Transverse colon (tissue), 4 donors: ENCODE measurements around the gene RBM46.
A peak's percentile ranks its signal among the peaks of the same experiment; 100 is the strongest.

Source experiments
- CTCF ChIP-seq, 5 experiments: fragments of 200-600 bp in 3 of 5; fragments of 450-650 bp in 2 of 5; sonication (generic) in 3 of 5; IDR thresholded peaks; 1 replicate in 2 of 5; 2 replicates in 3 of 5; pipeline ENCODE4 v1.5.1; 2016 to 2017; ENCODE audit warnings: antibody characterized with exemption in 5 of 5, inconsistent platforms in 3 of 5, mild to moderate bottlenecking in 2 of 5, moderate library complexity in 1 of 5
- EP300 ChIP-seq: sonication (generic); formaldehyde crosslinking; IDR thresholded peaks from one replicate; pipeline ENCODE4 v1.6.1; 2017; ENCODE audit warnings: antibody characterized with exemption, low read depth
- POLR2A ChIP-seq: fragments of 450-650 bp; IDR thresholded peaks from one replicate; pipeline ENCODE4 v1.6.1; 2016; ENCODE audit warnings: antibody characterized with exemption, mild to moderate bottlenecking, moderate library complexity
- POLR2AphosphoS5 ChIP-seq, 3 donors: sonication (generic); formaldehyde crosslinking; IDR thresholded peaks; one replicate each; pipeline ENCODE4 v1.6.1; 2016; ENCODE audit warnings: antibody characterized with exemption in 3 of 3

GRCh38 chr4:154807042-154807630 is 26.1 kb downstream of the RBM46 start:
- TF ChIP-seq CTCF (IDR thresholded peaks at IDR 0.05) (peak; percentile 35 to 60 (median 50)), POLR2AphosphoS5 (IDR thresholded peaks at IDR 0.05) (no peak), POLR2A (no peak), EP300 (no peak)
